ENCODE data around the gene WSCD2.

Gene WSCD2

GRCh38 chr12:108187831-108188230, 58.7 kb downstream of the WSCD2 start:
- Histone ChIP-seq H3K36me3 (ENCODE audit: control insufficient read depth, insufficient read depth, low read length) (no peaks in the 10 kb centered on the region), H3K4me3 (replicated peaks; ENCODE audit: low read depth, low read length) (no peak overlapping the region), H3K27me3 (replicated peaks; ENCODE audit: control insufficient read depth, insufficient read depth, low read length) (no peaks in the 10 kb centered on the region; the same call in none of the 2 replicates)
- no peak for TF ChIP-seq CTCF (IDR thresholded peaks at IDR 0.05; ENCODE audit: insufficient read depth, low read length, poor library complexity, severe bottlenecking)
- DNase-seq (ENCODE audit: extremely low read depth, insufficient read length): no peak

GRCh38 chr12:108190529-108190928, 61.4 kb downstream of the WSCD2 start:
- Histone ChIP-seq H3K4me3 (replicated peaks; ENCODE audit: low read depth, low read length) (no peak overlapping the region), H3K27me3 (replicated peaks; ENCODE audit: control insufficient read depth, insufficient read depth, low read length) (peaks cover 2% of the 10 kb centered on the region), H3K36me3 (ENCODE audit: control insufficient read depth, insufficient read depth, low read length) (no peaks in the 10 kb centered on the region)
- no peak for DNase-seq (ENCODE audit: extremely low read depth, insufficient read length)
- no peak for TF ChIP-seq CTCF (IDR thresholded peaks at IDR 0.05; ENCODE audit: insufficient read depth, low read length, poor library complexity, severe bottlenecking)

GRCh38 chr12:108191086-108191485, 62.0 kb downstream of the WSCD2 start:
- TF ChIP-seq CTCF (IDR thresholded peaks at IDR 0.05; ENCODE audit: insufficient read depth, low read length, poor library complexity, severe bottlenecking): no peak
- peaks cover 2% of the 10 kb centered on the region for H3K27me3 ChIP-seq (replicated peaks; ENCODE audit: control insufficient read depth, insufficient read depth, low read length)
- H3K4me3 ChIP-seq (replicated peaks; ENCODE audit: low read depth, low read length): no peak overlapping the region
- no peaks in the 10 kb centered on the region for H3K36me3 ChIP-seq (ENCODE audit: control insufficient read depth, insufficient read depth, low read length)
- DNase-seq (ENCODE audit: extremely low read depth, insufficient read length): no peak

GRCh38 chr12:108191938-108192337, 62.9 kb downstream of the WSCD2 start:
- Histone ChIP-seq H3K27me3 (replicated peaks; ENCODE audit: control insufficient read depth, insufficient read depth, low read length) (peaks cover 2% of the 10 kb centered on the region; the same call in 1 of the 2 replicates), H3K4me3 (replicated peaks; ENCODE audit: low read depth, low read length) (no peak overlapping the region), H3K36me3 (ENCODE audit: control insufficient read depth, insufficient read depth, low read length) (no peaks in the 10 kb centered on the region)
- no peak for DNase-seq (ENCODE audit: extremely low read depth, insufficient read length)
- TF ChIP-seq CTCF (IDR thresholded peaks at IDR 0.05; ENCODE audit: insufficient read depth, low read length, poor library complexity, severe bottlenecking): no peak

- Histone ChIP-seq H3K27me3 (replicated peaks; ENCODE audit: control insufficient read depth, insufficient read depth, low read length) (peaks cover 2% of the 10 kb centered on the region; the same call in 1 of the 2 replicates), H3K36me3 (ENCODE audit: control insufficient read depth, insufficient read depth, low read length) (no peaks in the 10 kb centered on the region), H3K4me3 (replicated peaks; ENCODE audit: low read depth, low read length) (no peak overlapping the region)
- TF ChIP-seq CTCF (IDR thresholded peaks at IDR 0.05; ENCODE audit: insufficient read depth, low read length, poor library complexity, severe bottlenecking): no peak
- DNase-seq (ENCODE audit: extremely low read depth, insufficient read length): no peak
These were observed 64.4 kb downstream of the WSCD2 start for GRCh38 chr12:108193493-108193892.

- no peak for DNase-seq (ENCODE audit: extremely low read depth, insufficient read length)
- Histone ChIP-seq H3K36me3 (ENCODE audit: control insufficient read depth, insufficient read depth, low read length) (no peaks in the 10 kb centered on the region), H3K27me3 (replicated peaks; ENCODE audit: control insufficient read depth, insufficient read depth, low read length) (peaks cover 2% of the 10 kb centered on the region; the same call in 1 of the 2 replicates), H3K4me3 (replicated peaks; ENCODE audit: low read depth, low read length) (no peak overlapping the region)
- peak; percentile 65 for TF ChIP-seq CTCF (IDR thresholded peaks at IDR 0.05; ENCODE audit: insufficient read depth, low read length, poor library complexity, severe bottlenecking)
These were observed 64.8 kb downstream of the WSCD2 start for GRCh38 chr12:108193917-108194316.
